Effector memory CD8-positive, alpha-beta T cell (primary cell): ENCODE measurements around the gene ZMYM1.
A peak's percentile ranks its signal among the peaks of the same experiment; 100 is the strongest.
"Not testable (repeated sequence)": the region's sequence is repeated elsewhere in the genome, so short reads cannot be mapped to it uniquely, and the experiment has no call there.

Experiments
- ATAC-seq: fragments of 150-1000 bp; cut with Tn5 transposase; replicated peaks from 2 replicates; pipeline ENCODE4 v1.10.0; 2021; ENCODE audit warnings: mild to moderate bottlenecking, moderate library complexity
- DNase-seq, 3 experiments: peaks; one replicate each; pipeline ENCODE4 v3.0.0; 2021
- H3K27ac Mint-ChIP-seq, 2 donors: one replicate each; pipeline ENCODE4 v1.8.0; 2022; ENCODE audit warnings: mild to moderate bottlenecking in 2 of 2, mixed read lengths in 2 of 2, moderate library complexity in 2 of 2
- H3K27me3 Mint-ChIP-seq, 2 donors: one replicate each; pipeline ENCODE4 v1.8.0; 2022; ENCODE audit warnings: mixed read lengths in 2 of 2
- H3K36me3 Mint-ChIP-seq: one replicate; pipeline ENCODE4 v1.8.0; 2022; ENCODE audit warnings: mild to moderate bottlenecking, moderate library complexity, mixed read lengths; ENCODE audit not compliant: insufficient read depth
- H3K4me1 Mint-ChIP-seq, 2 donors: one replicate each; pipeline ENCODE4 v1.8.0; 2022; ENCODE audit warnings: low read depth in 2 of 2, mixed read lengths in 2 of 2
- H3K4me3 Mint-ChIP-seq, 2 donors: one replicate each; pipeline ENCODE4 v1.8.0; 2022; ENCODE audit warnings: mild to moderate bottlenecking in 2 of 2, mixed read lengths in 2 of 2, moderate library complexity in 2 of 2
- H3K9me3 Mint-ChIP-seq, 2 donors: one replicate each; pipeline ENCODE4 v1.8.0; 2022; ENCODE audit warnings: mixed read lengths in 2 of 2

The ZMYM1 gene

DNA sequence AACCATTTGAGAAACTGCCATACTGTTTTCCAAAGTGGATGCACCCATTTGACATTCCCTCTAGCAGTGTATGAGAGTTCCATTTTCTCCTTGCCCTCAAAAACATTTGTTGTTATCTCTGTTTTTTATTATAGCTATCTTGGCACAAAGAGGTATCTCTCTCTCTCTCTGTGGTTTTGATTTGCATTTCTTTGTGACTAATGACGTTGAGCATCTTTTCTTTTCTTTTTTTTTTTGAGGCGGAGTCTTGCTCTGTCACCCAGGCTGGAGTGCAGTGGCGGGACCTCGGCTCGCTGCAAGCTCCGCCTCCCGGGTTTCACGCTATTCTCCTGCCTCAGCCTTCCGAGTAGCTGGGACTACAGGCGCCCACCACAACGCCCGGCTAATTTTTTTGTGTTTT is 30.1 kb upstream of the ZMYM1 start:
- Mint-ChIP-seq H3K27me3 (no peaks in the 10 kb centered on the region), H3K4me3 (no peak overlapping the region), H3K4me1 (no peaks in the 10 kb centered on the region), H3K27ac (no peak overlapping the region), H3K36me3 (no peaks in the 10 kb centered on the region), H3K9me3 (no peaks in the 10 kb centered on the region)
- DNase-seq = no peak
- no peak for ATAC-seq

- no peak for ATAC-seq
- Mint-ChIP-seq H3K4me3 (no peak overlapping the region), H3K4me1 (no peaks in the 10 kb centered on the region), H3K27ac (no peak overlapping the region), H3K27me3 (peaks cover 21 to 28% of the 10 kb centered on the region in 2 donors), H3K9me3 (no peaks in the 10 kb centered on the region), H3K36me3 (no peaks in the 10 kb centered on the region)
- no peak for DNase-seq
Observed at GRCh38 chr1:35053433-35053832, 25.8 kb upstream of the ZMYM1 start.

DNA sequence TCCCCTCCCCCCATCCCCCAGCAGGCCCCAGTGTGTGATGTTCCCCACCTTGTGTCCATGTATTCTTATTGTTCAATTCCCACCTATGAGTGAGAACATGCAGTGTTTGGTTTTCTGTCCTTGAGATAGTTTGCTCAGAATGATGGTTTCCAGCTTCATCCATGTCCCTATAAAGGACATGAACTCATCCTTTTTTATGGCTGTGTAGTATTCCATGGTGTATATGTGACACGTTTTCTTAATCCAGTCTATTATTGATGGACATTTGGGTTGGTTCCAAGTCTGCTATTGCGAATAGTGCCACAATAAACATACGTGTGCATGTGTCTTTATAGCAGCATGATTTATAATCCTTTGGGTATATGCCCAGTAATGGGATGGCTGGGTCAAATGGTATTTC is 24.9 kb upstream of the ZMYM1 start:
- not testable (repeated sequence) for H3K27ac Mint-ChIP-seq, H3K4me1 Mint-ChIP-seq, DNase-seq, H3K9me3 Mint-ChIP-seq, H3K4me3 Mint-ChIP-seq, ATAC-seq, H3K36me3 Mint-ChIP-seq
- H3K27me3 Mint-ChIP-seq = peaks cover 29 to 37% of the 10 kb centered on the region in 2 donors

GRCh38 chr1:35058321-35058720 is 20.9 kb upstream of the ZMYM1 start:
- not testable (repeated sequence) for H3K4me1 Mint-ChIP-seq, DNase-seq, H3K27ac Mint-ChIP-seq, H3K36me3 Mint-ChIP-seq, H3K9me3 Mint-ChIP-seq, ATAC-seq, H3K4me3 Mint-ChIP-seq
- H3K27me3 Mint-ChIP-seq = peaks cover 46 to 73% of the 10 kb centered on the region in 2 donors

GRCh38 chr1:35058988-35059387 is 20.2 kb upstream of the ZMYM1 start:
- Mint-ChIP-seq H3K9me3 (no peaks in the 10 kb centered on the region), H3K4me3 (no peak overlapping the region), H3K4me1 (no peaks in the 10 kb centered on the region), H3K27me3 (peaks cover 46 to 80% of the 10 kb centered on the region in 2 donors), H3K36me3 (no peaks in the 10 kb centered on the region), H3K27ac (no peak overlapping the region)
- ATAC-seq = peak; percentile 17
- DNase-seq = no peak

- ATAC-seq (no peak), DNase-seq (no peak)
- peaks cover 39 to 59% of the 10 kb centered on the region in 2 donors for H3K27me3 Mint-ChIP-seq
- H3K4me1 Mint-ChIP-seq = no peaks in the 10 kb centered on the region
- no peak overlapping the region for H3K27ac Mint-ChIP-seq
- no peaks in the 10 kb centered on the region for H3K9me3 Mint-ChIP-seq
- H3K4me3 Mint-ChIP-seq = no peak overlapping the region
- H3K36me3 Mint-ChIP-seq = no peaks in the 10 kb centered on the region
Observed at GRCh38 chr1:35062518-35063196, 16.5 kb upstream of the ZMYM1 start.

- no peak overlapping the region for H3K4me3 Mint-ChIP-seq
- no peaks in the 10 kb centered on the region for H3K36me3 Mint-ChIP-seq
- DNase-seq (no peak), ATAC-seq (no peak)
- H3K4me1 Mint-ChIP-seq = no peaks in the 10 kb centered on the region
- H3K27ac Mint-ChIP-seq = no peak overlapping the region
- no peaks in the 10 kb centered on the region for H3K9me3 Mint-ChIP-seq
- peaks cover 23 to 43% of the 10 kb centered on the region in 2 donors for H3K27me3 Mint-ChIP-seq
Observed at GRCh38 chr1:35064265-35064664, 14.9 kb upstream of the ZMYM1 start.

DNA sequence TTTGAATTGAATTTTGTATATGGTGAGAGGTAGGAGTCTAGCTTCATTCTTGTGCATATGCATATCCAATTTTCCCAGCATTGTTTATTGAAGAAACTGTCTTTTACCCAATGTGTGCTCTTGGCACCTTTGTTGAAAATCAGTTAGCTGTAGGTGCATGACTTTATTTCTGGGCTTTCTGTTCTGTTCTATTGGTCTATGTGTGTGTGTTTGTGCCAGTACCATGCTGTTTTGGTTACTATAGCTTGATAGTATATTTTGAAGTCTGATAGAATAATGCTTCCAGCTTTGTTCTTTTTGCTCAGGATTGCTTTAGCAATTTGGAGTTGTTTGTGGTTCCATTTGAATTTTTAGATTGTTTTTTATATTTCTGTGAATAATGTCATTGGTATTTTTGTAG is 9.4 kb upstream of the ZMYM1 start:
- Mint-ChIP-seq H3K36me3 (no peaks in the 10 kb centered on the region), H3K27me3 (peaks cover 21 to 22% of the 10 kb centered on the region in 2 donors), H3K4me3 (no peak overlapping the region), H3K9me3 (no peaks in the 10 kb centered on the region), H3K4me1 (no peaks in the 10 kb centered on the region), H3K27ac (no peak overlapping the region)
- no peak for ATAC-seq
- DNase-seq = no peak

DNA sequence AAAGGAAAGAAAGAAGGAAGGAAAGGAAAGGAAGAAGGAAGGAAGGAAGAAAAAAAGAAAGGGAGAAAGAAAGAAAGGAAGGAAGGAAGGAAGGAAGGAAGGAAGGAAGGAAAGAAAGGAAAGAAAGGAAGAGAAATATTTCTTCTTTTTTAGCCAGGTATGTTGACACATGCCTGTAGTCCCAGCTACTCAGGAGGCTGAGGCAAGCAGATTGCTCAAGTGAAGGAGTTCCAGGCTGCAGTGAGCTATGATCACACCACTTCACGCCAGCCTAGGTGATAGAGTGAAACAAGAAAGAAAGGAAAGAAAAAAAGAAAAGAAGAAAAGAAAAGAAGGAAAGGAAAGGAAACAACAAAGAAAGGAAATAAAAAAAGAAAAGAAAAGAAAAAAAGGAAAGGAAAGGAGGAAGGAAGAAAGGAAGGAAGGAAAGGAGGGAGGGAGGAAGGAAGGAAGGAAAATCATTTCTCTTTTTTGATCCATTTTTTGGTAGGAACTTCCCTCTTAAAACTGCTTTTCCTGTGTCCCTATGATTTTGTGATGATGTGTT is 5.8 kb upstream of the ZMYM1 start:
- Mint-ChIP-seq H3K36me3 (no peaks in the 10 kb centered on the region), H3K27ac (no peak overlapping the region), H3K4me3 (no peak overlapping the region), H3K4me1 (no peaks in the 10 kb centered on the region), H3K27me3 (peaks cover 38 to 46% of the 10 kb centered on the region in 2 donors), H3K9me3 (no peaks in the 10 kb centered on the region)
- ATAC-seq (no peak), DNase-seq (no peak)

- H3K4me3 Mint-ChIP-seq, ATAC-seq, H3K9me3 Mint-ChIP-seq, H3K27ac Mint-ChIP-seq, DNase-seq: not testable (repeated sequence)
- peaks cover 19% of the 10 kb centered on the region for H3K36me3 Mint-ChIP-seq
- peaks cover 38 to 46% of the 10 kb centered on the region in 2 donors for H3K27me3 Mint-ChIP-seq
- peaks cover 20 to 25% of the 10 kb centered on the region in 2 donors for H3K4me1 Mint-ChIP-seq
Observed at GRCh38 chr1:35076426-35076825, 2.8 kb upstream of the ZMYM1 start.

- ATAC-seq (no peak), DNase-seq (no peak)
- Mint-ChIP-seq H3K9me3 (no peaks in the 10 kb centered on the region), H3K27ac (peak overlapping the region; percentile 94 to 99), H3K4me3 (peak overlapping the region; percentile 86 to 98), H3K27me3 (peaks cover 18 to 20% of the 10 kb centered on the region in 2 donors), H3K36me3 (peaks cover 30% of the 10 kb centered on the region), H3K4me1 (peaks cover 27 to 53% of the 10 kb centered on the region in 2 donors)
Observed at GRCh38 chr1:35080171-35080854, 1.1 kb downstream of the ZMYM1 start.

DNA sequence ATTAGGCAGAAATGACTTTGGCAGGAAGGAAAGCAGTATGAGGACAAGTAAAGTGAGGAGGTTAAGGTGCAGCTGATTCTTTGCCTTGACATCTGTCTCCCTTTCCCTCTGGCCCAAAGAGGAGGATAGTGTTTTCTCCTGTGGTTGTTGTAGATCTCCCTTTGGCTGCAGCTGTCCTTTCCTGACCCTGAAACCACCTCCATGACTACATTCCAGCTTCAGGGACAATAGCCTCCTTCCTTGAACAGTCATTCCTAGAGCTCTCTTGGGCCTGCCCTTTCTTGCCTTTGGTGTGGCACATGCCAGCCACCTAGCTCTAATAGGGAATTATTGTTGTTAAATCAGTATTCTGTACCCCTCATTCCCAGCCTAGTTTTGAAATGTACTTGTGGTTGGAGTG is 6.2 kb downstream of the ZMYM1 start:
- H3K27me3 Mint-ChIP-seq = no peaks in the 10 kb centered on the region
- peak overlapping the region in 1 of 2 donors; percentile 29 for H3K4me3 Mint-ChIP-seq
- H3K4me1 Mint-ChIP-seq = peaks cover 20 to 39% of the 10 kb centered on the region in 2 donors
- no peaks in the 10 kb centered on the region for H3K9me3 Mint-ChIP-seq
- DNase-seq (no peak), ATAC-seq (no peak)
- H3K36me3 Mint-ChIP-seq = peaks cover 27% of the 10 kb centered on the region
- no peak overlapping the region for H3K27ac Mint-ChIP-seq

- ATAC-seq (no peak), DNase-seq (no peak)
- Mint-ChIP-seq H3K4me1 (peaks cover 0 to 8% of the 10 kb centered on the region in 2 donors), H3K27ac (no peak overlapping the region), H3K36me3 (peaks cover 70% of the 10 kb centered on the region), H3K9me3 (no peaks in the 10 kb centered on the region), H3K27me3 (no peaks in the 10 kb centered on the region), H3K4me3 (no peak overlapping the region)
Observed at GRCh38 chr1:35097224-35097623, 18.0 kb downstream of the ZMYM1 start.

DNA sequence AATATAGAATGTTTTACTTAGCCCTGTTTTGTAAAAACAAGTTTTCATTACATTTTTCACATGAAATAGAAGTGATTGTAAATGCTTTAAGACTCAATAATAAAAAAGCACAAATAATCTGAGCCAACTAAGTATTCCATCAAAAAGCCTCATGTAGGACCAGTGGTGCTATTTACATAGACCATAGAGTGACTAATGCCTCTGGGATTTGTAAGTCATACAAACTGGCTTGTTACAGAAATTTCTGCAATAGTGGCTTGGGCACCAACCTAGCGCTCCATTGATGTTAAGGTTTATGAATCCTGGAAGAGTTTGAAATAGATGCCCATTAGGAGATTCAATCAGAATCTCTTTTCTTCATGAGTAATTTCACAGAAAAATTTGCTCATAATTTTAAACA is 31.9 kb downstream of the ZMYM1 start:
- peaks cover 5 to 10% of the 10 kb centered on the region in 2 donors for H3K4me1 Mint-ChIP-seq
- no peak for DNase-seq
- H3K9me3 Mint-ChIP-seq = no peaks in the 10 kb centered on the region
- ATAC-seq = no peak
- H3K27me3 Mint-ChIP-seq = no peaks in the 10 kb centered on the region
- H3K4me3 Mint-ChIP-seq = no peak overlapping the region
- peaks cover 20% of the 10 kb centered on the region for H3K36me3 Mint-ChIP-seq
- no peak overlapping the region for H3K27ac Mint-ChIP-seq
